GM21360 (cell line): Measurements from ENCODE around the gene UNC119.

Source experiments
- ATAC-seq: cut with Tn5 transposase; IDR thresholded peaks from one replicate; pipeline ENCODE4 v1.9.1; 2021; ENCODE audit warnings: mild to moderate bottlenecking, moderate library complexity; ENCODE audit not compliant: unreplicated experiment

The UNC119 gene

DNA sequence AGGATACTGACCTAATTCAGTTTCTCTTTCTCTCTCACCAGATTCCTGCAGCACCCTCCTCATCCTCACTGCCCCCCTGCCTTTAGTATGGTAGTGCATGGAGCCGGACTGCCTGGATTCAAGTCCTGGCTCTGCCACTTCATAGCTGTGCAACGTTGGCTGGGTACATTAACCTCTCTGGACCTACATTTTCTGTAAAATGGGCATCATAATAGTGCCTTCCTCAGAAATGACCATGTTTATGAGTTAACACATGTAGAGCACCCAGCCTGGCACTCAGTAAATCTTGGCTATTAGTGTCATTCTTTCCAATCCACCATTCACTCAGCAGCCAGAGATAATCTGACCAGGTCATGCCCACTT is 7.3 kb downstream of the UNC119 start:
- no peak for ATAC-seq

DNA sequence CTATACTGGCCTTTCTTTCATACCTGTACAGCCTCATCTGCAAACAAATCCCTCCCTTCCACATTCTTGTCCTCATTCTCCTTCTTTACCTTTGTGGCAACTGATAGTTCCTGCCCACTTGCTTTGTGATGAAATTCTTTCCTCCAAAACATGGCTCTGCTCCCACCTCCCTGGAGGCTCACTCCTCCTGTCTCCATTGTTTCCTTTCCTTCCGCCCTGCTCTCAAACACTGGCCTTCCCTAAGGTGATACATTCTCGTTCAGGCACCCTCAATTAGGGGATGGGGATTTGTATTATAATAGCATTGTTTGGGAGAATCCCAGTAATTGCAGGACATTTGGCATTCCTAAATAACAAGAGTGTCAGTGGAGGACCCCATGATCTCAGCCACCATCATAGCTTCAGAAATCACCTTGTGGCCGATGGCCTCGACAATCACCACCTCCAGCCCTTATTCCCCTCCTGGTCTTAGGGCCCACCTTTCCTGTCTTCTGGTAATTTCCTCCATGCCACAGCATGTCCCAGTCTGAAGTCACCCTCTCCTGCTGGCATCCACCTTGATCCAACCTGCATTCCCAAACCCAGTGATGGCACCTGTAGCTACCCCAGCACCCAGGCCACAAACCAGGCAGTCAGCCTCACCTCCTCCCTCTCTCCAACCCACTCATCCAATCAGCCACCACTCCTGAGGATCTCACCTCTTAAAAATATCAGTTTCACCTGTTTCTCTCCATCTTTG is 7.9 kb downstream of the UNC119 start:
- no peak for ATAC-seq

DNA sequence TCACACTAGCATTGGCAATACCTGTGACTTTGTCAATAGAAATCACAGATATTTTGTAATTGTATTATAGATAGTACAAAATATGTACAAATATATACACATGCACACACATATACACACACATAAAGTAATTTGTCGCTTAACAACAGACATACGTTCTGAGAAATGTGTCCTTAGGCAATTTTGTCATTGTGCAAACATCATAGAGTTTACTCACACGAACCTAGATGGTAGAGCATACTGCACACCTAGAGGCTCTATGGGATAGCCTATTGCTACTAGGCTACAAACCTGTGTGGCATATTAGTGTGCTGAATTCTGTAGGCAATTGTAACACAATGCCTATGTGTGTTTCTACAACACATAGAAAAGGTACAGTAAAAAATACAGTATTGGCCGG is 11.0 kb downstream of the UNC119 start:
- ATAC-seq: no peak

DNA sequence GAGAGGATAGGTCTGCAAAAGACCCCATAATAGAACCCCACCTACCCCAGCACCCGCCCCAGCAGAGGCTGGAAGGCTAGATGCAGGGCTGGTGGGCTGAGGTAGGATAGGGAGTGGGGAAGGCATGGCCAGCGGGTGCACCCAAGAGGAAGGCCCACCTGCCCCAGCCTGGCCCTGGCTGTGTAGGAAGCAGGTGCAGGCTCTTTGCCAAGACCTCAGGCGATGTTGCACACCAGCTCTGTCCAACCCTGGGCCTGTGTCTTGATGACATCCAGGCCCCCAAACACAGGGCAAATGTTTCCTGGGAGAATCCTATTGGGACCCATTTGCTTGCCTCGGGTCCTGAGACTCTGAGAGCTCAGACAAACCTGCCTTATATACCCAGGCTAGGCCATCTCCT is 12.2 kb downstream of the UNC119 start:
- ATAC-seq: no peak

DNA sequence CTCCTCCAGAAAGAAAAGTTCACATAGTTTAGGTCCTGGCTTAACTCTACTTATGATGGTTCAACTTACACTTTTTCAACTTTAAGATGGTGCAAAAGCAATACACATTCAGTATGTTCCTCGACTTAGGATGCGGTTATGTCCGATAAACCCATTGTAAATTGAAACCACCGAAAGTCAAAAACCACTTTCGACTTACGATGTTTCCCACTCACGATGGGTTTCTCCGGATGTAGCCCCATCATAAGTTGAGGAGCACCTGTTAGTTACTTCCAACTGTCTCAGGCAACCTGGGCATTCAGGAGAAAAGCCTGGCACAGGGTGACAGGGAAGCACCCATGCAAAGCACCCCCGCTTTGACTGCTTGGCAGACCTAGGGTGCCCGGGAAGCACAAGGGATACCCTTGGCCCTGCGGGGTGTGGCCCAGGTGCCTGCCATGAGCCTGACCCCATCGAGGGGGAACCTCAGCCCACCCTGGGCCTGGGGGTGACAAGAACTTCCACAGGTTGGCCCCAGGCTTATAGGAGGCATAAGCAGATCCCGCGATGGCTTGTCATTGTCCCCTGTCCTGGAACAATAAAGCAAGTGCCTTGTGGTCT is 14.0 kb downstream of the UNC119 start:
- ATAC-seq: no peak

DNA sequence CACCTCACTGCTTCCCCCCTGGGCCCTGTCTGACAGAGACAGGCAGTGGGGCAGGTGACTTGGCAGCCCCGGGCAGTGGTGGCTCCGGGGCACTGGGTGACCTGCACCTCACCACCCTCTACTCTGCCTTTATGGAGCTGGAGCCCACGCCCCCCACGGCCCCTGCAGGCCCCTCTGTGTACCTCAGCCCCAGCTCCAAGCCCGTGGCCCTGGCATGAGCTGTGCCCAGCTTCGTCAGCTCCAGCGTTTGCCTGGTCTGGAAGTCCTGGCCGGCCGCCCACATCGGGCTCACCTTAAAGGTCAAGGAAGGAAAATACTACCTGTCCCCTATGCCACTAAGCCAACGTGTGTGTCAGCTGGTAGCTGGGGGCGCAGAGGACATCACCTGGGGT is 15.2 kb downstream of the UNC119 start:
- ATAC-seq: no peak

DNA sequence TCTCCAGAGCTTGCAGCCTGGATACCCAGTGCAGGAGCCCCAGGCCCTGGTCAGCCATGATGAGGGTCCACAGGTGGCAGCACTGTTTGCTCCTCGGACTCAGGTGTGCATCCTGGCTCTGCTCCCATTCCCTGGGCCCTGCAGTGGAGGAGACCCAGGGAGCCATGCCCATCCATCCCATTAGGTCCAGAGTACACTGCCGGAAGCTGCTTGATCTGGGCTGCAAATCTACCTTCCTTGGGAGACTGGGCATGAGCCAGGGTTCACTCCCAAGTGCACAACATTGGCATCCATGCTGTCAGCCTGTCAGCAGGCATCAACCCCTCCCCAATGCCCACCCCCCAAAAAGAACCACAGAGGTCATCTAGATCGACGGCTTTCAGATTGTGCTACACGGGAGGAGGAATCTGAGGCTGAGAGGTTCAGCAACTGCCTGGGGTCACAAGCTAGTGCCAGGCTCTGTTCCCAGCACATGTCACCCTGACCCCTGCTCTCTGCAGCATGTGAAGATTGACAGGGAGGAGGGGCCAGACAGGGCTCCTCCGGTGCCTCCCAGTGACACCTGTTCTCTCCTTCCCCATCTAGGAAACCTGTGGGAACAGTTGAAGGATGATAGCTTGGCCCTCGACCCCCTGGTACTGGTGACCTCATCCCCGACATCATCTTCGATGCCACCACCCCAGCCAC is 15.7 kb downstream of the UNC119 start:
- ATAC-seq: no peak

DNA sequence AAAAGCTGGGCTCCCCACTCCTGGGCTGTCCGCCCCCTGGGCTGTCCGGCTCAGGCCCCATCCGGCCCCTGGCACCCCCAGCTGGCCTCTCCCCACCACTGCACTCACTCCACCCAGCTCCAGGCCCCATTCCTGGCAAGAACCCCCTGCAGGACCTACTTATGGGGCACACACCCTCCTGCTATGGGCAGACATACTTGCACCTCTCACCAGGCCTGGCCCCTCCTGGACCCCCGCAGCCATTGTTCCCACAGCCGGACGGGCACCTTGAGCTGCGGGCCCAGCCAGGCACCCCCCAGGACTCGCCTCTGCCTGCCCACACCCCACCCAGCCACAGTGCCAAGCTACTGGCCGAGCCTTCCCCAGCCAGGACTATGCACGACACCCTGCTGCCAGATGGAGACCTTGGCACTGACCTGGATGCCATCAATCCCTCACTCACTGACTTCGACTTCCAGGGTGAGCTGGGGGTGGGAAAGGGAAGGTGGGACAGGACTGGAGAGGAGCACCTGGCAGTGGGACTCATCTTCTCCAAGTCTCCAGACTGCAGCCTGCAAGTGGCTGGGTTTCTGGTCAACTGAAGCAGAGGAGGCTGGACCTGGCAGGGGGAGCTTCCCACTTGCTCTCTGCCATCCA is 17.6 kb downstream of the UNC119 start:
- ATAC-seq: no peak

DNA sequence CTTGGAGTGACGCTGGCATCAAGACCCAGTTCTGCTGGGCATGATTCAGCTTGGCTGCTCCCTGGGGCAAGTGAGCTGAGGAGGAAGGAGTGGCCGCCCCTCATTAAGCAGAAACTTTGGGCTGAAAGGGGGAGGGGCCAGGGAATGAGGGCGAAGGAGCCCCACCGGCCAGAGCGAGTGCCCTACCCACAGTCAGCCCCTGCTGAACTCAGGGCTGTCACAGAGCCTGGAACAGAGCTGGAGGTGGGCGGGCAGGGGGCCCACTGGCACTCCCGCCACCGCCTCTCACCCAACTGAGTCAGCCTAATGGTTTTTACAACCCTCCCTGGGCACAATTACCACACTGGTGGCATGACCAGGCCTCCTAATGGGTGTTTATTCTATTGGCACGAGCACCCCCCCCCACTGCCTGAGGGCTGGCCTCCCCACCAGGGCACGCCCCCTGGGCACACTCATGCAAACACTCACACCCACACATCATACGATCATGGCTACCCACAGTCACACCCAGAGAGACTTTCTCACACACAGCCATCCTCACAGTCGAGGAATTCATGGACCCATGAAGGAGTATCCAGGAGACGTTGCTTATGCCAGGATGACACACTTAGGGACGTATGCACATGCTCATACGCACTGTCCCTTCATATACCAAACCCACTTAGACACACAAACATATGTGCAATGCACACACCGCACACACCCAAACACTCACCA is 19.2 kb downstream of the UNC119 start:
- no peak for ATAC-seq

DNA sequence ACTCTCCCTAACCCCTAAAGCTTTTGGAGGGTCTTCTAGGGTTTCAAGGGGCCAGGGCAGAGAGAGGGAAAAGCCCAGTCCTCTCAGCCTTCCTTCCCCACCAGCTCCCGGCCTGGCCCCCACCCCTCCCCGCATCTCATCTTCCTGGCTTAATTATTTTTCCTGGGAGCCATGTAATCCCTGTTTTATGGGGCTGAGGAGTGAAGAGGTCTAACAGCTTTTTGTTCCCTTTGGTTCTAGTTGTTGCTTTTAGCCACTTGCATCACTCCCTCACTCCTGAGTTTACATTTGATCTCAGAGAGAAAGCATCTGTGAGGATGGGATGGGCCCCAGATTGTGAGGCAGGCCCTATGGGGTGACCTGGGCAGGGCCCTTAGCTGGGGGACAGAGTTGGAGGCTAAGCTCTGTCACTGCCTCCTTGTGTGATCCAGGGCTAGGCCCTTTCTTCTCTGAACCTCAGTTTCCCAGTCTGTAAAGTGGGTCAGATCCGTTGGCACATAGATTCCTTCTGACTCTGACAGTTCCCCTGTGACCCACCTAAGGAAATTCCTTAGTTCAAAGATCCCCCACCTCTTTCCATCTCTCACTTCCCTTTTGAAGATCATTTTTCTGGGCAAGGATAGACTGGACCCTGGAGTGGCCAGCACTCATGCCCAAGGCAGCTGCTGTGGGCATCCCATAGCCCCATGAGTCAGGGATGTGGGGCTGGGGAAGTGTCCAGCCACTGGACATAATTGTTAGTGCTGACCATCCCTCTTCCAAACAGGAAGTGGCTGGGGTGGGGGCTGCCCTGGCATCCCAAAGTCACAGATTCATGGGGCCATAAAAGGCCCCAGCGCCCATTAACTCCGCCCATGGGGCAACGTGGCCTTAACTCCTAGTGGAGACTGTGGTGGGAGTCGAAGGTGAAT is 20.1 kb downstream of the UNC119 start:
- no peak for ATAC-seq

DNA sequence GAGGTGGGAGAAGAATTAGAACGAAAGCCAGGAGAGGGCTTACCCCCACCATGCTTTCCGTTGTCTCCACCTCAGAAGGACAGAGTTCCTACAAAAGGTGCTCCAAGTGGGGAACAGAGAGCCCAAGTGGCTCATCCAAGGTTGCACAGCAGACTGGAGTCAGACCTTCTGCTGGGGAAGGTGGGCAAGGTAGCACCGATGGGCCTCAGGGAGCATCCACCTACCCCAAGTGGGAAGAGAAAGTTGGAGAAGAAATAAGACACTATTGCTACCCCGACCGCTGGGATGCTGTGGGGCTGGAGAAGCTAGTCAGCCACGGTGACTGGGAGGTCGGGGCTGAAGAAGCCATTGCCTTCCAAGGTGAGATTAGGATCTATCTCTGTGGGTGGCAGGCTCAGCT is 21.5 kb downstream of the UNC119 start:
- no peak for ATAC-seq

DNA sequence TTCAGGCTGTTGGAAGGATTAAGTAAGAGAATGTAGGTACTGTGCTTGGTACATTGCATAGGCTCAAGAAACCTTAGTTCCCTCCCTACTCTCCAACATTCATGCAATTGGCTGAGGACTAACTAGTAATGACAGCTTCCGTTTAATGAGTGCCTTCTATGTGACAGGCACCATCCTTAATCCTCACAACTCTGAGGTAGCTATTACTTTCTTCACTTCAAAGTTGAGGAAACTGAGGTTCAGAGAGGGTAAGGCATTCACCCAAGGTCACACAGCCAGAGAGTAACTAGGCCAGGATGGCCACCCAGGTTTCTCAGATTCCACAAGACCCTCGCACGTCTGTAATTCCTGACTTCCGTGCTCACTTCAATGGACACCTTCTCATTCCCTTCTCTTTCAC is 22.2 kb downstream of the UNC119 start:
- no peak for ATAC-seq

DNA sequence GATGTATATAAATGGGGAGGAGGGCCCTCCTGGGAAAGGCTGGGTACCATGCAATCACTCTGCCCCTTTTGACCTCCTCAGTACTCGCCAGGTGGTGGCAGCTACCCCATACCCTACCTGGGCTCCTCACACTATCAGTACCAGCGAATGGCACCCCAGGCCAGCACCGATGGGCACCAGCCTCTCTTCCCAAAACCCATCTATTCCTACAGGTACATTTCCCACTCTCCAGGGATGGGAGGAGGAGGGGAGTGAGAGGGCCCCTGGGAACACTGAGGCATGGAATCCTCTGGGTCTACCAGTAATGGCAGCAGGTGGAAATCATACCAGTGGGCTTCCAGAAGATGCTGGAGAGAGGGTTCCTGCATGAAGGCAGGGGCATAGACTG is 23.4 kb downstream of the UNC119 start:
- ATAC-seq: no peak

DNA sequence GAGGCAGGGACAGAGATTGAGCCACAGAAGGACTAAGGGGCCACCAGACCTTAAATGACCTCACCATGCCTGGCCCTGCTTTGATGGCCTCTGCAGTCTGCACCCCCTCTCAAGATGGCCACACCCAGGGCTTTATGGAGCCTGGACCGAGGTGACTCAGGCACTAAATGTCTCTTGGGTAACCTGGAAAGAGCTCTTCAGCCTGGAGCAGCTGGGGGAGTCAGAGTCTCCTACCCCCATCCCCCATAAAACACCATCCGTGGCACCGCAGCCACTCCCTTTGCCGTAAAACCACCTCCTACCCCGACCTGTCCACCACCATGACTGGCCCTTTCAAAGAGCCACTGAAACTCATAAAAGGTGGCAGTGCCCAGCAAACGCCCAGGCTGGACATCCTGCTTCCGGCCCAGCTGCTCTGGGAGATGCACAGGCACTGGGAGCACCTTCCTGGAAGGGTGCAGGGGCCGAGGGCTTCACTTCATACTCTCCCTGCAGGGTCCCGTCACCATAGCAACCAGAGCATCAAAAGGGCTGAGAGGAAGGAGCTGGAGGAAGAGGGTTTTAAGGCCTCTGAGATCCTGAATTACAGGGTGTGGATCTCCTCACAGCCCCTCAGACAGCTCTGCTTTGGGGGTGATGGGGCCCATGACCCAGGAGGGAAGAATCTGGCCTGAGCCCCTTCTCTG is 24.0 kb downstream of the UNC119 start:
- no peak for ATAC-seq

DNA sequence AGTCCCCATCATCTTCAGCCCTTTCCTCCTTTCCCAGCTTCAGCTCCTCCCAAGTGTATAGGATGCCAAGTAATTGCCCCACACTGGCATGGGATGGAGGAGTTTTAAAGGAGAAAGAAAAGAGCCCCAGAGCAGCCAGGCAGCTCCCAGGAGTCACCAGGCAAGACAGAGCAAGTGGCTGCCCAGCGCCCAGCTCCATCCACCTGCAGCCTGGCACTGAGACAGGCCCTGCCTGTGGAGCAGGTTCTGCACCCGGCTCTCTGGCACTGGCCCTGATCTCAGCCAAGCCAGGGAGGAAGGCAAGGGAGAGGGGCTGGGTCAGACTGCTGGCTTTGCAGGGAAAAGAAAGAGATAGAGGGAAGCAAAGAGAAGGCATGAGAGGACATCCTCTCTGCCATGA is 24.6 kb downstream of the UNC119 start:
- ATAC-seq: no peak

DNA sequence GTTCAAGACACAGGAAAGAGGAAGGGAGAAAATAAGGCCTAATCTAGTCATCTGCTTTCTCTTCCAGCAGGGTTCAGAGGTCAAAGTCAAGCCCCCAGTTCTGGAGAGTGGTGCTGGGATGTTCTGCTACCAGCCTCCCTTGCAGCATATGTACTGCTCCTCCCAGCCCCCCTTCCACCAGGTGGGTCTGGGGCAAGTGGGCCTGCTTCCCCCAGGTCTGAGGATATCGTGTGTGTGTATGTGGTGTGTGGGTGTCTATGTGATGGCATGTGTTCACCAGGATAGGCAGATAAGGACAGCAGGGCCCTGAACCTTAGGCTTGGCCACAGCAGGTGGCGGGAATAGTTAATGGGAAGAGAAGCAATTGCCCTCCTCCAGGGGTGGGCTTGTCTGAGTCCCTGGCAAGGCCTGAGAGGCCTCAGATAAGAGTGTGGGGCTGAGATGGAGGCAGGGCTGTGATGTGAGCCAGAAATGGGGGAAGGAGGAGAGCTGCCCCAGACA is 25.2 kb downstream of the UNC119 start:
- no peak for ATAC-seq

DNA sequence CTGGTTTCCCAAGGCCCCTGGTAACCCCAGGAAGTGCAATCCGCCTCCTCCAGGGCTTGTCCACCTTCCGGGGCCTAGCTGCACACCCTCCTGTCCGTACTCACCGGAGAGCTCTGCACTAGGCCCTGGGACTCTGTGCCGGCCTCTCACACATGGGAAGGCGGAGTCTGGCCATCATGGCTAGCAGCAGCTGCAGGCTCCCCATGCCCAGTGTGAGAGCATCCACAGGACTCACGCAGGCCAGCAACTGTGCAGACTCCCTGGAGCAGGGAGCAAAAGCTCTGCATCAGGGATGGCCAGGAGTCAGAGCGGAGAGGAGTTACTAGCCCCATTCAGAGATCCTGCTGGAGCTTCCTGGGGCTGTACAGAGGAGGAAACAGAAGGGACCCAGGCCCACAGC is 26.0 kb downstream of the UNC119 start:
- no peak for ATAC-seq

DNA sequence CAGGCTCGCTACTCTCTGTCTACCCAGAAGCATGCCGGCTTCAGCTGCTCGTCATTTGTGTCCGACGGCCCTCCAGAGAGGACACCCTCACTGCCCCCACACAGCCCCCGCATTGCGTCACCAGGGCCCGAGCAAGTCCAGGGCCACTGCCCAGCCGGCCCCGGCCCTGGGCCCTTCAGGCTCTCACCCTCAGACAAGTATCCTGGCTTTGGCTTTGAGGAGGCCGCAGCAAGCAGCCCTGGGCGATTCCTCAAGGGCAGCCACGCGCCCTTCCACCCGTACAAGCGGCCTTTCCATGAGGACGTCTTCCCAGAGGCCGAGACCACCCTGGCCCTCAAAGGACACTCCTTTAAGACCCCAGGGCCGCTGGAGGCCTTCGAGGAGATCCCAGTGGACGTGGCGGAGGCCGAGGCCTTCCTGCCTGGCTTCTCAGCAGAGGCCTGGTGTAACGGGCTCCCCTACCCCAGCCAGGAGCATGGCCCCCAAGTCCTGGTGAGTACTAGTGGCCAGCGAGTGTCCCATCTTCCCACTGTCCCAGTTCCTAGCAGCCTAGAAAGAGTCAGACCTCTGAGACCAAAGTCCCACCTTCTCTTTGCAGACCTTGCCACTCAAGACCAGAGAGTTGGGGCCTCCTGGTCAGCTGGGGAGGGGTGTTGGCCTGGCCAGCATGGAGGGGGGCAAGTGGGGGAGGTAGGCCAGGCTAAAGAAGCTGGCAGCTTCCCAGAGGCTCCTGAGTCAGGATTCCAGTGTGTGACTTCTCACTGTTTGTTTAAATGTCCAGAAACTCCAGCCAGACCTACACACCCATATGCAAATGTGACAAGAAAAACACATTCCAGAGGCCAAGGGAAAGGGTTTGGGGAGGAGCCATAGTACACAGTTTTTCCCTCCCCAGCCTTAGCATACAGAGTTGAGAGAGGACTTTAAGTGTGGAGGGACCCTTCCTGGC is 27.7 kb downstream of the UNC119 start:
- ATAC-seq: no peak
